ENCODE results near the gene AUTS2.

The AUTS2 gene

DNA sequence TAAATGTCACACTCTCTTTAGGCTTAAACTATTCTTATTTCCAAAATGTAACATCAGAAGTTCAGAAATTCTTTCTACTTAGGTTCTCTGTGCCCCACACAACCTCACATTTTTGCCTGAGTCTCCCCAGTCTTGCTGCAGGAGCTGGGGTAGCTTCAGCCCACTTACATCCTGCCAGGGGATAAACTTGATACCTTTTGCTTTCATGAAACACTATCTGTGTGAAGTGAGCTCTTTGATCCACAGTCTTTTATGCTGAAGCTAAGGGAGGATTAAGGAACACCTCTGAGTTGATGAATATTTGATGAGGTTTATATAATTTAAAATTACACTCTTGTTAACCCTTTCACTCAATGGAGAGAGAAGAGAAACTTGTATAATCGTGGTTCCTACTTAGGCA lies 341.0 kb downstream of the AUTS2 start:
- FAIRE-seq (no peak), DNase-seq (ENCODE audit: extremely low spot score, insufficient read length, low read depth) (no peak)

DNA sequence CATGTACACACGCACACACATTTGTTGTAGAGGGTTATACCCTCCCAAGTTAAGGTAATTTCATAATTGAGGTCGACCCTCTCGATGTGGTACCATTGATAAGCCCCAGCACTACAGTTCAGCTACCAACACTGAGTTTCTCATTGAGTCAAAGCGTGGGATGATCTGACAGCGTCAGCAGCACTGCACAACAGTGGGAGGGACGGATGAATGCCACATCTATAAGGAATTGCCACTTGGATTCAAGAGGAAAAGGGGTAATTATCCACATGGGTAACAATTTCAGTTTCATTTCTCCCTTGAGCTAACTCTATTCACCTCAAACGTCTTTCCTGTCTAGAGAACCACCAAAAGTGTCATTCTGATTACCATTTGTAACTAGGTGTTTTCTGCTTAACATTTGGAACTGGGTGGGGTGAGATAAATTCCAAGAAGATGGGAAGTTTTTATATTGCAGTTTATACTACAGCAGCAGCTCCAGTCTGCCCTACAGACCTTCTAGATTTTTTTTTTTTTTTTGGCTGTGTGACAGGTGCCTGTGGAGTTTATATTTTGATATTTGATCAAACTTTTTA lies 342.9 kb downstream of the AUTS2 start:
- DNase-seq (ENCODE audit: extremely low spot score, insufficient read length, low read depth) (no peak), FAIRE-seq (peak; percentile 54)

DNA sequence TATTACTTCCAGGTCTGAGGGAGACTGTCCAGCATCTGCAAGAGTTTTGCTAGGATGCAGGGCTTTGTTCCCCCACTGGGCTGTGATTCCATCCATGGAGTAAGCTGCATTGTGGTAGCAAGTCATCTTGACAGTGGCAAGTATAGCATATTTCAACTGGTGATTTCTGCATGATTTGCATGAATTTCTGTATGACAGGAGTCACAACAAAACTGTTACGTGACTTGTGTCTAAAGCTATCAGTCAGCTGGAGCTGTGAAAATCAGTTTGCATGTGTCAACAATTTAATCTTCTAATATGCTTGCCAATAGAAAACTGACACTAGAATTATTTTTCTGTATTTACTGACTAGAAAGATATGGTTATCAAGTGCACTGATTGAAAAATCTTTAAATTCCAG lies 344.3 kb downstream of the AUTS2 start:
- DNase-seq (ENCODE audit: extremely low spot score, insufficient read length, low read depth) (no peak), FAIRE-seq (no peak)

DNA sequence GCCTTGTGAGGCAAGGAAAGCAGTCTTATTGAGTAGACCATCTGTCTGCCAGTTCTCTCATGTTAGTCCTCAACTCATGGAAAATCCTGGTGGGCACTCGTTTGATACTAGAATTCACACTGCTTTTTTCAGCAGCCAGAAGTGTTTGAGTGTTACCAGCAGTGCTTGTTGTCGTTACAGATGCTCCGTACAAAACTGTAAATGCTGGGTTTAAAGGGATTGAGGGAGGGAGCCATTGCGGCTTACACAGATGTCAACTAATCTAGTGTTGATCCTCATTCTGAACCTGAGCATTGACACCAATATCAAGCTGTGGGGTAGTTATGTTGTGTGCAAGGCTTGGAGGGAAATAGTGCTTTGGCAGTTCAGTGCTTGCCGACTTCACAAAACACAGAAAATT lies 348.6 kb downstream of the AUTS2 start:
- FAIRE-seq (no peak), DNase-seq (ENCODE audit: extremely low spot score, insufficient read length, low read depth) (no peak)

DNA sequence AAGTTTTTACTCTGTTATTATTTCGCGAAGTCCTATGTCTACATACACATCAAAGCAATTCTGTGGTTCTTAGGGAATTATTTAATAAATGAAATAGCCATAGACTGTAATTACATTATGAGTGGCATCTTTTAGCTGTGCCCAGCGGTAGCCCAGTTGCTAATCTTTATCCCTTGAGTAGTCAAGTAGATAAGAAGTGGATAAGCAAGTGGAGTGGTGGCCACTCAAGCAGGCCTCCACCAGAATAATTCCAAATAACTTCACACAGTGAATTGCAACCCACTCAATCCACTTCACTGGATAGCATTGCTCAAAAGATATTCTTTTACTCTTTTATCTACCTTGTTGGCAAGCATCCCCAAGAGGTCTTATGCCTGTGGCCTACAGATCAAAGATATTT lies 349.7 kb downstream of the AUTS2 start:
- FAIRE-seq, result no peak
- DNase-seq (ENCODE audit: extremely low spot score, insufficient read length, low read depth), result no peak

DNA sequence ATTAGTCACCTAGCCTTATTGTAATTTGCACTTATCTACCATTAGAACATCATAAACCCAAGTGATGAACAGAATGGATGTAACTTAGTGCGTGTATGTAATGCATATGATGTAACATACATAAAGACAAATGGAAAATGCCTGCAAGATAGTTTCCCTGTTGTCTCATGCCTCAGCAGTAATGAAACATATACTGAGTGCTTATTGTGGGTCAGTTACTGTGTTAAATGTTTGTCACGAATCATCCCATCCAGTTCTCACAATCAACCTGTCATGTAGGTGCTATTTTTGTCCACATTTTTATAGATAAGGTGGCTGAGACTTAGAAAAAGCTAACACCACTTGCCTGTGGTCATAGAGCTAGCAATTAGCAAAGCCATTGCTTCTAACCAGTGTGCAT lies 350.8 kb downstream of the AUTS2 start:
- FAIRE-seq (no peak), DNase-seq (ENCODE audit: extremely low spot score, insufficient read length, low read depth) (no peak)

DNA sequence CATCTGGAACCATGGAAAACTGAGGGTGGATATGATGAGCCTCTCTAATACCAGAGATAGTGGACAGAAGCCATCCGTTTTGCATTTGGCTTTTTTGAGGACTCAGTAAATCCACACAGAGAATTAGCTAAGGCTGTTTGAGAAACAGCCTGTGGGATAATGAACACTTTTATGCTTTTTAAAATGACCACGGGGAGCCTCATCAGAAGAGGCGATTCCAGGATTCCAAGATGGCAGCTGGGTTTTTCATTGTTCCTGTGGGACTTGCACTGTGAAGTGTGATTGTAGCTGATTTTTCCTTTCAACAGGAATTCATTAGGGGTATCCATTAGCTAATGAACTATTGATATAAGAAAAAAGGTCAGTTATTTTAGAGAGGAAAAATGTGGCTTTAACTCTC lies 353.2 kb downstream of the AUTS2 start:
- FAIRE-seq (no peak), DNase-seq (ENCODE audit: extremely low spot score, insufficient read length, low read depth) (no peak)

DNA sequence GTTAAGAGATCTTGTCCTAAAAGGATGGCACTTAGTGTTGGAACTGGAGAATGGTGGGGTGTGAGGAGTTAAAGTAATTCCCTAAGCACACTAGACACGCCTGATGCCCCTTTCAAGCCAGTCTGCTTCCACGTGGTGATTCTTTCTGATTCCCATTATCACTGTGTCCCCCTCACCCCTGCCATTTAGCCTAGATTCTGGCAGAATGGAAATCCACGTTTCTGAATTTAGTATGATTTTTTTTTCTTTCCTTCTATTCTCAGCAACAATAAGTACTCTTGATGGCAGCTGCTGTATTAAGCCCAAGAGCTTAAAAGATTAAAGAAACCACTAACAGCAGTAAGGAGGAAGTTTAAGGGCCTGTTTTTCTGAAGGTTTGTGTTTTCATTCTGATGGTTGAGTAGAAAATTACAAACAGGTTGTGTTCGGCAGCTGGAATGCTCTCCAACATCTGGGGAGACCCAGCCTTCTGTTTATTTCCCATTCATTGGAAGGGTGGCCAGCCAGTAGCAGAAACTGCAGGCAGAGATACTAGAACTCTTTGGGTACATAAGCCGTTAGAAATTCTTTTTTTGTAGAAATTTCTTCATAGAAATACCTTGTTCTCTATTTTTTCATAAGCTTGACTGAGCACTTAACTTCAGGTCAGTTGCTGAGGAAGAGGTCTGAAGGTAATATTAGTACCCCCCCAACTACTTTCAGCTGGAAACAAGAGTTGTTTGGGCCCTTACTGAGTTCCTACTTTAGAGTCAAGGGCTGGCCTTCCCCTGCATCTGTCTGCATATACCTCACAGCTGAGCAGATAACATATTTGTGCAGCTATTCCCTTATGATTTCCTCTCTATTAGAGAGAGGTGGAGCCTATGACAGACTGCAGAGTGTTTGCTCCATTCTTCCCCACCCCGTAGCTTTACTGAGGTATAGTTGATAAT lies 355.1 kb downstream of the AUTS2 start:
- no peak for FAIRE-seq
- DNase-seq (ENCODE audit: extremely low spot score, insufficient read length, low read depth), result no peak

DNA sequence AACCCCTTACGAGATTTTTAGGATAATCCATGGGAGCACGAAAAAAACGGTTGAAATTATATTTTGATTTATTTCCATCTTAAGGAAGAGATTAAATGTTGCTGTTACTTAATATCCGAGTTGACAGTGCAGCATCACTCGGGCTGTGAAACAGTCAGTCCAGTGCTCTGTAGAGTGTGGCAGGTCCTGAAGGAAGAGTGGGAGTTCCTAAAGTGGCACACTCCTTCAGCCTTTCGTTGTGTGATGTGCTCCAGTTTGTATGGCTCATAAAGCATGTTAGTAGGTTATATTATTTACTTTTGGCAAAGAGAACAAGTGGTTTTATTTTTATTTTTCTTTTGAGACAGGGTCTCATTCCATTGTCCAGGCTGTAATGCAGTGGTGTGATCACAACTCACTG lies 358.3 kb downstream of the AUTS2 start:
- no peak for DNase-seq (ENCODE audit: extremely low spot score, insufficient read length, low read depth)

DNA sequence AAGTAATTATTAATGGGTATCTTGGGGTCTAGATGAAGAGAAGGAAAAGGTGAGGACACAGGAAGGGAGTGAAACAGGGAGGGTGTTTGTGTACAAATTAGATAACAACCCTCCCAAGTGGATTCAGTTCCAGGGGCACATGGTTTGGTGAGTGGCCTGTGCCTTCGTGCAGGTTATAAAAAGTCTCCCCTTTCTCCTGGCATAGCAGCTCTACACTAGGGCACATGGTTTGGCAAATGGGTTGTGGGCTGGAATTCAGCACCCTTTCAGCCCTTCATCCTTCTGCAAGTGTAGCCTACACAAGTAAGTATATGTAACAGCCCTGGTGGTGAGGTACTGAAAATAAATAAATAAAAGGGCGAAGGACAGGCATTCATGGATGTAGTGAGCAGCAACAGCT lies 359.4 kb downstream of the AUTS2 start:
- DNase-seq (ENCODE audit: extremely low spot score, insufficient read length, low read depth) (no peak), FAIRE-seq (no peak)

More for the DNA sequence above, 358.3 kb downstream of the AUTS2 start:
- FAIRE-seq, result no peak

DNA sequence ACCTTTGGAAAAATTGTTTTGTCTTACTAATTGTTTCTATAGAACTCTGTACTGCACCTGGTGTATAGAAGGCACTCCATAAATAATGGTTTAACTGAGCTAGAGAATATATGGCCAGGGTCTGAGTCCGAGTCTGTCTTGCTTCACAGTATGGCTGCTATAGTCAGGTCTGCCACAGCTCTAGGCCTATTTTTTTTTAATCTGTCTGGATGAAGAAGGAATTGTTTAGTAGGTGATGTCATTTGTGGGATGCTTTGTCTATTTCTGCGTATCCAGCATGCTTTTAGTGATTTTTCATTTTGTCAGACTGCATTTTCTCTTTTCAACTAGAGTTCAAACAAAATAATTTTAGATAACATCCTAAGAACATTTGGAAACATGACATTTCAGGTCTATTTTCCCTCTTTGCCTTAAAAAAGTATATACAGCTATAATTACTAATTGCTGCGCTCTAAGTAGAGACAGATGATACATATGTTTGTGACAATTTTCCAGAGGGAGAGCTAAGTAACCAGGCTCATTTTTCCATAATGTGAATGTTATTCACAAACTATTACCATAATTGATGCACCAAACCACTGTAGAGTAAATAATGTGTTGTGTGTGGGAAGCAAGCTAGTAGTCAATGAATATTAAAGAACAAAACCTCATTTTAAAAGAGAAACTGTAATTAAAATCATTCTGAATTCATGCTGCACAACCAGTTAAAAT lies 361.7 kb downstream of the AUTS2 start:
- FAIRE-seq, result no peak
- no peak for DNase-seq (ENCODE audit: extremely low spot score, insufficient read length, low read depth)

DNA sequence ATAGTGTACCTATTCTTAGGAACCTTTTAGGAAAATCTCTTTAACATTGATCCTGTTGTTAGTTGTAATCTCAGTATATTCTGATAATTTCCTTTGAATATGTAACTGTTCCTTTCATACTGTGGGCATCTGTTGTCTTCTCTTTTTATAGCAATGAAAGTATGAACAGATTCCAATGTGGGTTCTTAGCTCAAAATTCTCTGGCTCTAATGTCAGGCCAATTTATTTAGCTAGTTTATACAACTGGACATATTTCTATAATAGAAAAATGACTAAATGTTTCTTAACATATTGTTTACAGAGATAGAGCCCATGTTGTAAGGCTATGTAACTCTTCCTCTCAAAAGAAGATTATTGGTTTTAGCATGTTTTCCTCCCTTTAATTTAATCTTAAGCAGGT lies 363.2 kb downstream of the AUTS2 start:
- no peak for DNase-seq (ENCODE audit: extremely low spot score, insufficient read length, low read depth)
- FAIRE-seq, result no peak

DNA sequence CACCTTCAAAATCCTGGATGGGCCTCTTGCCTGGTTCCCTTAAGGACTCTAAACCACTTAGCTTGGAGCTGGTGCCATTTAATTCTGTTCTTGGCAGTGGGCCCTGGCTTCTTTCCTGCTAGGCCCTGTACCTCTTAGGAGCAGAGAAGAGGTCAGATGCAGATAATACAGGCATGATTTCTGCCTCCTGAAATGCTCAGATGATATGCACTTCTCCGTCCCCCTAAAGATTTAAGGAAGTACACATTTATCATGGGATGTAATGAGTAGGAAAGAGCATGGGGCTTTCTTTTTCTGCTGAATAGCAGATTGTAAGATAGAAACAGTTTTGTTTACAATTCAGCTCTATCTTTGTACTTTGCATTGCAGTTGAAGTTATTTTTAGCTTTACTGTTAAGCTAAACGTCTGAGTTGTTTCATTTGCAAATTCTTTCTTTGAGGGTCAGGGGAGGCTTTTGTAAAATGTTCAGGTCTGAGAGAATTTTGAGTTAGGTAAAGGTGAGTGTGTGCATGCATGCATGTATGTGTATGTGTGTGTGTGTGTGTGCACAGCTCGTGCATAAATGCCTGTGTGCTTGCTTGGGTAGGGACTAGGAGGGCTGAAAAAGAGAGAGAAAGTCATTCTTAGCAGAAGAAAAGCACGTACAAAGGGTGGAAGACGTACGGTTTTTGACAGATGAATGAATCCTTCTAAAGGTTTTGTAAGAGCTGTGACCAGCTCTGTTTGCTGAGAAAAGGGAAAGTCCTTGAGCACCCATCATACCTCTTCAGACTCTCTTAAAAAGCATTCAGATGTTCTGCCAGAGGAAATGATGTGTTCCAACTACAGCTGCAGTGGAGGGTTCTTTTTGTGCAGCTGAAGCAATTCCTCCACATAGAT lies 364.2 kb downstream of the AUTS2 start:
- DNase-seq (ENCODE audit: extremely low spot score, insufficient read length, low read depth) (no peak), FAIRE-seq (no peak)

DNA sequence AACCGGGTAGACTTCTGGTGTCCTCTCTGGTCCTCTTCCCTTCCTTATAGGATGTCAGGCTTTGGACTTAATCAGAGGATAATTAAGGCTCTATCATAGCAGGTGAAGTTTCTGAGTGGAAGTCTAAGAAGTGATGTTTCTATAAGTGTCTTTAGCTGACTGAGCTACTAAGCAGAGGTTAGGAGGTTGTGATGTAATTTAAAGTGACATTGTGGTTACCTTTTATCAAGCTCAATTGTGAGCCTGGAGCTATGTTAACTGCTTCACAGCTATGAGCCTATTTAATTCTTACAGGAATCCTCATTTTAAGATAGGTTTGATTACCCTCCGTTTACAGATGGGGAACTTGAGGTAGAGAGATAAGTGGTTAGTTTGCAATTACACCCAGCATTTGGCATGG lies 365.1 kb downstream of the AUTS2 start:
- FAIRE-seq (no peak), DNase-seq (ENCODE audit: extremely low spot score, insufficient read length, low read depth) (no peak)

DNA sequence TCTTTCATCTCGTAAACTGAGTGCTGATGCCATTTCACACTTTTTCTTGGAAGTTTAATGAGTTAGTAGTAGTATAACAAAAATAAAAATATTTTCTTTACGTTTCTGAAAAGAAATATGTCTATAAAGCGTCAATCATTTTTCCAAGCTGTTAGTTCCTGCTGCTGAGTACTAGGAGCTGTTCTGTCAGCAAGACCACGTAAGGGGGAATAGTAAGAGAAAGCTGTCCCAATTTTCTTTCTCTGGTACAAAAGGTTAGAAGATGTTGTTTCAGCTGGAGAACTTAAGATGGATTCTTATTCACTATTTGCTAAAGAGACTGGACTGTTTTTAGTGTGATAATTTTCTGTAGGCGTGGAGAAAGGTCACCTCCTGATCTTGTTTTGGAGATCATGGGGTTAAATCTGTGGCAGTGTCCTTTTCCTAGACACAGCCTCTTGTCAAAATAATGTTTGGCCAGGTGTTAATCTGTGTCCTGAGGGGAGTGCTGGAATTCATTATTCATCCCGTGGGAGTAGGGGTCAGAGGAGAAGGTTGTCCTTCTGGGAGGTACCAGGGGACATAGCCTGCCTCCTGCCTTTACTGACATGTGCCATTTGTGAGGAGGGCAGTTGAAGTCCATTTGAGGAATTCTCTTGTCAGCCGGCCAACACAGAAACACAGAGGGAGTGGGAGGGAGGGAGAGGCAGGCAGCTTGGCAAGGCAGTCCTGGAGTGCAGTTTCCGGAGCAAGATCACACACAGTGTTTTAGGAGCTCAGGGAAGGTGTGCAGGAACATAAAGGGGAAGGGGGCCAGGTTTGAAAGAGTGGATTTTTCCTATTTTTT lies 368.7 kb downstream of the AUTS2 start:
- DNase-seq (ENCODE audit: extremely low spot score, insufficient read length, low read depth), result no peak

DNA sequence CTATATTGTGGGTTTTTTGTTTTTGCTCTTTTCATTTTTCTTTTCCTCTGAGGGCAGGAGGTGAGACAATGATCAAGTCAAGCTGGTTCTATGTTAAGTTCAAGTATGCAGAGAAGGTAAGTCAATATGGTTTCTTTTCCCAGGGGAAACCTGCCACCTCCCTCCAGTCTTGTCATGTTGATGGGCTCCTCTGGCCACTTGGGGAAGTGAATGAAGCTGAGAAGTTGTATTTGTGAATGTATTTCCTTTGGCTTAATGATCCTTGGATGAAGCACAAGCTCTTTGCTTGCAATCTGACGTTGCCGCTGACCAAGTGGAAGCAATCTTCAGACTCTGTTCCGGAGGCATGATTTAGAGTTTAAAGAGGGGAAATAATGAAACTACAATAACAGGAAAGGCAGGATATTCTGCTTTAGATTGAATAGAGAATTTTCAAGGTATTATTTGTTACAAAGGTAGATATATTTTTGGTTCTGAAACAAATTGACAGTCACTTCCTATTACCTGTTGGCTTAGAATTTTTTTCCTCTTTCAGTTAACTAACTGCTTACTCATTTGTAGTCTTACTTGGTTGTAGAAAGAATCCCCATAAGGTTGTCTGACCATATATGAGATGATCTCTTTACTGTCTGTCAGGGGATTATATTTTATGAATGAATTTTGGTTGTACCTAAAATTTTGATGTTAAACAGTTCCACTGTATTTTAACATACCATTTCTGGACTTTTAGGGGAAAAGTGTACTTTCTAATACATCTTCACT lies 369.6 kb downstream of the AUTS2 start:
- FAIRE-seq (no peak), DNase-seq (ENCODE audit: extremely low spot score, insufficient read length, low read depth) (no peak)

More for the DNA sequence above, 368.7 kb downstream of the AUTS2 start:
- no peak for FAIRE-seq

DNA sequence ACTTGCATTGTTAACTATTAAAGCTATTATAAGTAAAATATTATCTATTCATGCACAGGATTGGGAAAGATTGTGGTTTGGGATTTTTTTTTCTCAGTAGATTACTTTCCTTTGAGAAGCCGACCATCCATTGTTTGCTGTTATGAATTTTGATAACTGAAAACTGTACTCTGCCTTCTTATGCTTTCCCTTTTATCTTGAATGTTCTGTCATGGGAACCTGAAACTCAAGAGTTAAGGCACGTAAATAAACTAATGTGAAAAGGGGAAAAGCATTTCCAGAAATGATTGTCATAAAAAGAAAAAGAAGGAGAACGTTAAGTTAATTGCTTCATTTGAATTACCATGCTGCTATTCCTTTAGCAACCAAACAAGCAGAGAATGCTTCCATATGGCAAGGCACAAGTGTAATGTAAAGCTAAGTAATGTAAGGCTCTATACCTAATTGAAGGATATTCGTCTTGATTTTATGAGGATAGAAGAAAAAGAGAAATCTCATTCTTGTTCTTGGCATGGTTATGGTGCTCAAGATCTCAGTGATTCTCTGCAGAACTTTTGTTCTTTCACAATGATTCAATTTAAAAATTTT lies 370.8 kb downstream of the AUTS2 start:
- FAIRE-seq (no peak), DNase-seq (ENCODE audit: extremely low spot score, insufficient read length, low read depth) (no peak)

DNA sequence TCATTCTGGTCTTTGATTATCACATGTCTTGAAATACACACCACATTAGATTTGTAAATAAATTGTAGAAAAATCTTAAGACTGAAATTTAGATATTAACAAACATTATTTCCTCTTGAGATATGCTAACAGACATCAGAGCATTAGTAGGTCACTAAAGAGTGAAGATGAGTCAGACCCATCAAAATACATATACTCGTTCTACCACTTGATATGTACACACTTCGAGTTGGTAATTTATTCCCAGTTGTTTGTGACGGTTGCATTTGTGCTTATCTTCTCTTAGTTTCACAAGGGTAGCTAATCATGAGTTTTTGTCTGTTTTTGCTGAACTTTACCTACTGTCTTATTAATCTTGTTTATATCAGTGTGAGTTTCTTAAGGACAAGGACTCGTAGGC lies 383.4 kb downstream of the AUTS2 start:
- FAIRE-seq (no peak), DNase-seq (ENCODE audit: extremely low spot score, insufficient read length, low read depth) (no peak)
